Measurements from ENCODE around the gene LAMA2.
A peak's percentile ranks its signal among the peaks of the same experiment; 100 is the strongest.

LAMA2 gene

GRCh38 chr6:129398764-129399163 is 515.8 kb downstream of the LAMA2 start:
- no peak for DNase-seq

- DNase-seq = no peak
Measured at GRCh38 chr6:129402244-129402643, 519.3 kb downstream of the LAMA2 start.

GRCh38 chr6:129411092-129411491 is 528.2 kb downstream of the LAMA2 start:
- DNase-seq = no peak

GRCh38 chr6:129416337-129416990 is 533.5 kb downstream of the LAMA2 start:
- DNase-seq = no peak

- DNase-seq = no peak
Measured at GRCh38 chr6:129417416-129418086, 534.6 kb downstream of the LAMA2 start.

GRCh38 chr6:129419324-129419723 is 536.4 kb downstream of the LAMA2 start:
- no peak for DNase-seq

GRCh38 chr6:129426343-129426742 is 543.4 kb downstream of the LAMA2 start:
- no peak for DNase-seq

GRCh38 chr6:129429956-129430355 is 547.0 kb downstream of the LAMA2 start:
- no peak for DNase-seq

- DNase-seq = no peak
Measured at GRCh38 chr6:129432738-129433137, 549.8 kb downstream of the LAMA2 start.

- no peak for DNase-seq
Measured at GRCh38 chr6:129434091-129434490, 551.2 kb downstream of the LAMA2 start.

- DNase-seq = peak; percentile 19
Measured at GRCh38 chr6:129440691-129441090, 557.8 kb downstream of the LAMA2 start.

- no peak for DNase-seq
Measured at GRCh38 chr6:129444683-129445082, 561.7 kb downstream of the LAMA2 start.

GRCh38 chr6:129446272-129447197 is 563.6 kb downstream of the LAMA2 start:
- DNase-seq = no peak

- DNase-seq = no peak
Measured at GRCh38 chr6:129447198-129447565, 564.2 kb downstream of the LAMA2 start.

- no peak for DNase-seq
Measured at GRCh38 chr6:129448965-129449364, 566.0 kb downstream of the LAMA2 start.

- no peak for DNase-seq
Measured at GRCh38 chr6:129451187-129451586, 568.2 kb downstream of the LAMA2 start.

- no peak for DNase-seq
Measured at GRCh38 chr6:129453073-129453472, 570.1 kb downstream of the LAMA2 start.

- DNase-seq = no peak
Measured at GRCh38 chr6:129454488-129454887, 571.5 kb downstream of the LAMA2 start.

GRCh38 chr6:129455126-129455769 is 572.3 kb downstream of the LAMA2 start:
- DNase-seq = no peak

- no peak for DNase-seq
Measured at GRCh38 chr6:129460221-129460620, 577.3 kb downstream of the LAMA2 start.

GRCh38 chr6:129469070-129469662 is 586.2 kb downstream of the LAMA2 start:
- DNase-seq = no peak

- DNase-seq = no peak
Measured at GRCh38 chr6:129472239-129472638, 589.3 kb downstream of the LAMA2 start.

- no peak for DNase-seq
Measured at GRCh38 chr6:129473546-129473945, 590.6 kb downstream of the LAMA2 start.

Measured in right hindlimb (tissue), 1 donor.